H1 (cell line): Measurements from ENCODE around the gene KCNA2. TPM values are rescaled to one million over a fixed set of nuclear protein-coding genes. Genes with fewer than 3 reads are reported as not detected.

ENCODE experiments used
- CTCF ChIA-PET: fragments of 300-600 bp; sonication (Branson Sonifier 250); formaldehyde crosslinking; loops from one replicate; lab custom pipeline; 2021; ENCODE audit not compliant: partially characterized antibody; lab: Charles Lee
- POLR2A ChIA-PET: fragments of 300-600 bp; sonication (Branson Sonifier 250); formaldehyde crosslinking; loops from one replicate; lab custom pipeline; 2021; ENCODE audit warnings: inconsistent platforms; ENCODE audit not compliant: partially characterized antibody; lab: Charles Lee
- DNase-seq, 2 experiments: peaks; one replicate each; pipeline versions ENCODE4 v3.0.0 to v3.0.0-alpha.2; 2010 to 2022; ENCODE audit warnings: low spot score in 2 of 2, low read depth in 1 of 2, mixed read lengths in 1 of 2
- FAIRE-seq: peaks from 2 replicates; lab custom pipeline; 2011; peaks lifted over from hg19 to GRCh38; lab: Jason Lieb, UNC
- H2AFZ ChIP-seq: 2 replicates; pipeline ENCODE4 v1.8.1; 2012; ENCODE audit warnings: low read length, inconsistent platforms
- H2AK5ac ChIP-seq: 2 replicates; pipeline ENCODE4 v1.6.1; 2013; ENCODE audit warnings: low read depth, low read length
- H2BK120ac ChIP-seq: replicated peaks from 2 replicates; pipeline ENCODE3; 2013; ENCODE audit warnings: low read depth, low read length, inconsistent platforms
- H2BK12ac ChIP-seq: 2 replicates; pipeline ENCODE4 v1.6.1; 2013; ENCODE audit warnings: low read depth, low read length
- H2BK15ac ChIP-seq: 2 replicates; pipeline ENCODE4 v1.6.1; 2013; ENCODE audit warnings: low read length
- H2BK20ac ChIP-seq: 2 replicates; pipeline ENCODE4 v1.6.1; 2013; ENCODE audit warnings: low read length
- H2BK5ac ChIP-seq: 2 replicates; pipeline ENCODE4 v1.6.1; 2013; ENCODE audit warnings: low read depth, low read length
- H3K14ac ChIP-seq: 2 replicates; pipeline ENCODE4 v1.6.1; 2013; ENCODE audit warnings: inconsistent platforms; ENCODE audit not compliant: insufficient read length
- H3K18ac ChIP-seq: 2 replicates; pipeline ENCODE4 v1.6.1; 2013; ENCODE audit warnings: low read length; ENCODE audit errors: extremely low read depth
- H3K23ac ChIP-seq: 2 replicates; pipeline ENCODE4 v1.6.1; 2013; ENCODE audit warnings: inconsistent platforms; ENCODE audit not compliant: insufficient read length
- H3K23me2 ChIP-seq: 2 replicates; pipeline ENCODE4 v1.6.1; 2013; ENCODE audit warnings: low read depth, low read length
- H3K27ac ChIP-seq: 2 replicates; pipeline ENCODE4 v1.6.1; 2011; ENCODE audit warnings: low read depth, low read length, inconsistent platforms
- H3K27me3 ChIP-seq, 4 experiments: replicated peaks in 1 of 4; 1 replicate in 1 of 4; 2 replicates in 3 of 4; pipeline versions ENCODE4 v1.6.1 to v1.8.1; 2011 to 2013; ENCODE audit warnings: low read length in 3 of 4, mild to moderate bottlenecking in 3 of 4, inconsistent platforms in 2 of 4, mixed read lengths in 2 of 4, moderate library complexity in 1 of 4; ENCODE audit not compliant: control insufficient read depth in 3 of 4, insufficient read depth in 3 of 4; ENCODE audit errors: extremely low read depth in 1 of 4
- H3K36me3 ChIP-seq, 4 experiments: 2 replicates each; pipeline versions ENCODE4 v1.6.1 to v1.8.1; 2011 to 2013; ENCODE audit warnings: mild to moderate bottlenecking in 4 of 4, low read length in 3 of 4, moderate library complexity in 2 of 4, control low read depth in 1 of 4, inconsistent platforms in 1 of 4; ENCODE audit not compliant: insufficient read depth in 4 of 4, control insufficient read depth in 2 of 4
- H3K4ac ChIP-seq: replicated peaks from 2 replicates; pipeline ENCODE3; 2013; ENCODE audit warnings: low read length, low read depth, mixed read lengths, inconsistent platforms; ENCODE audit not compliant: insufficient read length
- H3K4me1 ChIP-seq, 4 experiments: replicated peaks in 1 of 4; 1 replicate in 1 of 4; 2 replicates in 3 of 4; pipeline versions ENCODE4 v1.6.1 to v1.8.1; 2011 to 2013; ENCODE audit warnings: low read length in 3 of 4, inconsistent platforms in 2 of 4, mixed read lengths in 1 of 4; ENCODE audit not compliant: insufficient read depth in 4 of 4, control insufficient read depth in 3 of 4
- H3K4me2 ChIP-seq, 2 experiments: 2 replicates each; pipeline versions ENCODE4 v1.6.1 to v1.8.1; 2011 to 2013; ENCODE audit warnings: low read depth in 2 of 2, low read length in 2 of 2, control low read depth in 1 of 2, inconsistent platforms in 1 of 2, mild to moderate bottlenecking in 1 of 2; ENCODE audit not compliant: insufficient read depth in 1 of 2
- H3K4me3 ChIP-seq, 4 experiments: fragments of 200-600, 300-600 bp in 1 of 4; sonication (generic), shearing (Covaris generic), sonication (Bioruptor Twin) in 1 of 4; 2 replicates each; pipeline versions ENCODE4 v1.5.1 to v1.8.1; 2011 to 2016; ENCODE audit warnings: low read length in 4 of 4, low read depth in 3 of 4, control low read depth in 2 of 4, inconsistent platforms in 2 of 4, mild to moderate bottlenecking in 2 of 4, mixed read lengths in 1 of 4, moderate library complexity in 1 of 4; ENCODE audit not compliant: insufficient read depth in 2 of 4; ENCODE audit errors: extremely low read depth in 1 of 4
- H3K56ac ChIP-seq: replicated peaks from 2 replicates; pipeline ENCODE3; 2013; ENCODE audit warnings: low read depth, mild to moderate bottlenecking, mixed read lengths, low read length, inconsistent platforms; ENCODE audit not compliant: insufficient read length
- H3K79me1 ChIP-seq: 2 replicates; pipeline ENCODE4 v1.6.1; 2013; ENCODE audit warnings: low read depth, low read length, control low read depth
- H3K79me2 ChIP-seq, 2 experiments: 2 replicates each; pipeline versions ENCODE4 v1.6.1 to v1.8.1; 2012 to 2013; ENCODE audit warnings: low read length in 2 of 2, mild to moderate bottlenecking in 2 of 2, inconsistent platforms in 1 of 2; ENCODE audit not compliant: insufficient read depth in 2 of 2, control insufficient read depth in 1 of 2
- H3K9ac ChIP-seq, 4 experiments: replicated peaks in 1 of 4; 1 replicate in 1 of 4; 2 replicates in 3 of 4; pipeline versions ENCODE4 v1.6.1 to v1.8.1; 2011 to 2013; ENCODE audit warnings: low read depth in 3 of 4, low read length in 3 of 4, control low read depth in 2 of 4, mild to moderate bottlenecking in 2 of 4, moderate library complexity in 2 of 4, inconsistent platforms in 1 of 4; ENCODE audit errors: extremely low read depth in 1 of 4
- H3K9me3 ChIP-seq, 2 experiments: 2 replicates each; pipeline versions ENCODE4 v1.6.1 to v1.8.1; 2012 to 2013; ENCODE audit warnings: mild to moderate bottlenecking in 2 of 2, moderate library complexity in 2 of 2, control low read depth in 1 of 2, inconsistent platforms in 1 of 2, low read depth in 1 of 2, low read length in 1 of 2, mixed read lengths in 1 of 2; ENCODE audit not compliant: insufficient read depth in 2 of 2
- H4K20me1 ChIP-seq, 2 experiments: replicated peaks in 1 of 2; 2 replicates each; pipeline versions ENCODE3 to v1.8.1; 2011 to 2013; ENCODE audit warnings: inconsistent platforms in 2 of 2, low read length in 2 of 2, mild to moderate bottlenecking in 1 of 2; ENCODE audit not compliant: insufficient read depth in 2 of 2, control insufficient read depth in 1 of 2
- H4K5ac ChIP-seq: 2 replicates; pipeline ENCODE4 v1.6.1; 2013; ENCODE audit warnings: low read length, low read depth, mixed read lengths, inconsistent platforms; ENCODE audit not compliant: insufficient read length
- H4K8ac ChIP-seq: 2 replicates; pipeline ENCODE4 v1.8.0; 2013; ENCODE audit warnings: mild to moderate bottlenecking, moderate library complexity, low read length, inconsistent platforms; ENCODE audit not compliant: insufficient read depth; ENCODE audit errors: extremely low read depth
- H4K91ac ChIP-seq: replicated peaks from 2 replicates; pipeline ENCODE3; 2013; ENCODE audit warnings: low read length, mixed read lengths, inconsistent platforms; ENCODE audit not compliant: insufficient read length
- ATF2 ChIP-seq: IDR thresholded peaks from 2 replicates; pipeline ENCODE4 v1.6.1; 2012; ENCODE audit warnings: low read length, inconsistent platforms
- BRCA1 ChIP-seq: IDR thresholded peaks from 2 replicates; pipeline ENCODE4 v1.6.1; 2012; ENCODE audit warnings: low read depth, low read length, improper control_type of control experiment
- HDAC6 ChIP-seq: IDR thresholded peaks from one replicate; pipeline ENCODE4 v1.7.1; 2012; ENCODE audit warnings: low read depth, mild to moderate bottlenecking, inconsistent platforms, low read length, moderate library complexity
- JUND ChIP-seq: IDR thresholded peaks from 2 replicates; pipeline ENCODE4 v1.6.1; 2011; ENCODE audit warnings: mild to moderate bottlenecking, improper control_type of control experiment, low read length
- KDM4A ChIP-seq: IDR thresholded peaks from one replicate; pipeline ENCODE4 v1.7.1; 2012; ENCODE audit warnings: low read depth, mild to moderate bottlenecking, moderate library complexity, low read length, inconsistent platforms; ENCODE audit not compliant: severe bottlenecking
- KDM5A ChIP-seq: fragments of 200-600 bp; IDR thresholded peaks from 2 replicates; pipeline ENCODE4 v1.7.1; 2012; ENCODE audit warnings: mild to moderate bottlenecking, low read length, inconsistent platforms, mixed read lengths
- NANOG ChIP-seq: IDR thresholded peaks from 2 replicates; pipeline ENCODE4 v1.6.1; 2011; ENCODE audit warnings: low read length, low read depth, mild to moderate bottlenecking, inconsistent platforms; ENCODE audit not compliant: insufficient read depth, poor library complexity, severe bottlenecking
- POLR2AphosphoS5 ChIP-seq: IDR thresholded peaks from 2 replicates; pipeline ENCODE4 v1.6.1; 2011; ENCODE audit warnings: low read depth, low read length
- RAD21 ChIP-seq, 2 experiments: IDR thresholded peaks in 1 of 2; conservative IDR thresholded peaks in 1 of 2; 2 replicates each; pipeline ENCODE4 v1.6.1; 2011; ENCODE audit warnings: low read depth in 2 of 2, low read length in 2 of 2, improper control_type of control experiment in 1 of 2, inconsistent platforms in 1 of 2, mild to moderate bottlenecking in 1 of 2, moderate library complexity in 1 of 2
- TAF1 ChIP-seq: IDR thresholded peaks from 2 replicates; pipeline ENCODE4 v1.6.1; 2011; ENCODE audit warnings: mild to moderate bottlenecking, low read depth, low read length
- TAF7 ChIP-seq: optimal IDR thresholded peaks from 2 replicates; pipeline ENCODE3; 2011; ENCODE audit warnings: low read depth, mild to moderate bottlenecking, inconsistent platforms, low read length, moderate library complexity, borderline replicate concordance
- TCF12 ChIP-seq: IDR thresholded peaks from 2 replicates; pipeline ENCODE4 v1.6.1; 2011; ENCODE audit warnings: low read depth, mild to moderate bottlenecking, low read length
- YY1 ChIP-seq: IDR thresholded peaks from 2 replicates; pipeline ENCODE4 v1.6.1; 2011; ENCODE audit warnings: low read depth, mild to moderate bottlenecking, low read length
- WGBS, 2 experiments: shearing (Covaris generic) in 1 of 2; methylation state at CpG; one replicate each; pipeline versions ENCODE4 v1.1.6 to v1.1.7; 2013 to 2015; ENCODE audit warnings: low lambda C conversion rate in 2 of 2, mixed read lengths in 2 of 2, inconsistent platforms in 1 of 2, low coverage in 1 of 2, missing lambda C conversion rate in 1 of 2; ENCODE audit not compliant: insufficient replicate concordance in 2 of 2, insufficient coverage in 1 of 2, insufficient read length in 1 of 2; ENCODE audit errors: extremely low coverage in 1 of 2, missing lambda C conversion rate in 1 of 2; 5-methylcytosine and 5-hydroxymethylcytosine counted together
- polyA plus RNA-seq, 7 experiments: library from polyadenylated mRNA; depleted of rRNA in 3 of 7; stranded (reverse) in 5 of 7; unstranded in 2 of 7; fragments of >200 nt in 5 of 7; fragments of 200-250 nt in 2 of 7; gene quantifications; 1 replicate in 5 of 7; 2 replicates in 1 of 7; 4 replicates in 1 of 7; pipeline versions ENCODE4 v1.2.1 to v1.2.3, GENCODE V29; 2011 to 2013; ENCODE audit warnings: missing spikeins in 2 of 7, mixed read lengths in 2 of 7
- total RNA-seq: library from RNA; stranded (reverse); fragmentation: NEBNext Ultra II Directional; extraction: Animal tissue kit (Norgen Biotek cat#: 25700); gene quantifications from 2 replicates; pipeline ENCODE4 v1.2.1, GENCODE V29; 2021

KCNA2 gene
- total and polyA plus RNA-seq, 2 of the 8 experiments (the other 6 are each of a cell fraction or from before 2014, with no cell fraction given), result 0.26 to 0.78 TPM

GRCh38 chr1:110585481-110585880 is 20.7 kb downstream of the KCNA2 start:
- H3K9me3 ChIP-seq, result no peaks in the 10 kb centered on the region
- H3K4me3 ChIP-seq, result no peak overlapping the region
- no peak overlapping the region for H4K5ac ChIP-seq
- FAIRE-seq (no peak), DNase-seq (no peak)
- H3K18ac ChIP-seq, result no peak overlapping the region
- no peak overlapping the region for H3K4ac ChIP-seq
- POLR2A ChIA-PET, result interaction anchor here (1.3 kb wide), 1 partner anchor 9 kb away, joined by 3 read pairs; no protein-coding TSS in a partner anchor
- H3K23me2 ChIP-seq, result no peaks in the 10 kb centered on the region
- H2AFZ ChIP-seq, result no peak overlapping the region
- H2BK15ac ChIP-seq, result no peak overlapping the region
- H3K23ac ChIP-seq, result no peak overlapping the region
- H4K91ac ChIP-seq, result no peak overlapping the region
- H3K79me2 ChIP-seq, result no peaks in the 10 kb centered on the region
- H3K56ac ChIP-seq, result no peak overlapping the region
- H2AK5ac ChIP-seq, result no peak overlapping the region
- CTCF ChIA-PET, result interaction anchor here (0.8 to 1.5 kb wide), 5 partner anchors 10 to 89 kb away, joined by 3 to 6 read pairs (median 4); no protein-coding TSS in a partner anchor
- WGBS, 2 experiments, result 90% methylated on average over 1 of the region's 1 CpG; no CpG with 5 or more reads in 1 of the 2 experiments
- H3K36me3 ChIP-seq, result no peaks in the 10 kb centered on the region
- no peaks in the 10 kb centered on the region for H4K20me1 ChIP-seq
- H3K9ac ChIP-seq, result no peak overlapping the region
- H2BK120ac ChIP-seq, result no peak overlapping the region
- no peak overlapping the region for H2BK20ac ChIP-seq
- no peak overlapping the region for H2BK12ac ChIP-seq
- no peaks in the 10 kb centered on the region for H3K79me1 ChIP-seq
- H3K4me1 ChIP-seq, result no peaks in the 10 kb centered on the region
- no peak overlapping the region for H3K4me2 ChIP-seq
- H3K27me3 ChIP-seq, result peaks cover 0 to 11% (median 5%) of the 10 kb centered on the region in 4 experiments; a peak in 3 of 7 replicates
- H3K14ac ChIP-seq, result no peak overlapping the region
- H4K8ac ChIP-seq, result no peak overlapping the region
- no peak overlapping the region for H2BK5ac ChIP-seq
- no peak overlapping the region for H3K27ac ChIP-seq
- TF ChIP-seq NANOG (no peak), TAF1 (no peak), YY1 (no peak), TAF7 (no peak), JUND (no peak), POLR2AphosphoS5 (no peak), TCF12 (no peak), RAD21 (IDR thresholded peaks at IDR 0.05 in 1 of 2, conservative IDR thresholded peaks at IDR 0.05 in 1 of 2; ENCODE audit: low read depth in 2 of 2, low read length in 2 of 2) (no peak), KDM4A (no peak), HDAC6 (no peak), BRCA1 (no peak), KDM5A (no peak), ATF2 (no peak)
